ENCODE results near the gene ADISSP. TPM values are rescaled to one million over a fixed set of nuclear protein-coding genes. Genes with fewer than 3 reads are reported as not detected.

ADISSP gene
- total RNA-seq, 1 donor from 2014 or later, result 14.4 TPM

DNA sequence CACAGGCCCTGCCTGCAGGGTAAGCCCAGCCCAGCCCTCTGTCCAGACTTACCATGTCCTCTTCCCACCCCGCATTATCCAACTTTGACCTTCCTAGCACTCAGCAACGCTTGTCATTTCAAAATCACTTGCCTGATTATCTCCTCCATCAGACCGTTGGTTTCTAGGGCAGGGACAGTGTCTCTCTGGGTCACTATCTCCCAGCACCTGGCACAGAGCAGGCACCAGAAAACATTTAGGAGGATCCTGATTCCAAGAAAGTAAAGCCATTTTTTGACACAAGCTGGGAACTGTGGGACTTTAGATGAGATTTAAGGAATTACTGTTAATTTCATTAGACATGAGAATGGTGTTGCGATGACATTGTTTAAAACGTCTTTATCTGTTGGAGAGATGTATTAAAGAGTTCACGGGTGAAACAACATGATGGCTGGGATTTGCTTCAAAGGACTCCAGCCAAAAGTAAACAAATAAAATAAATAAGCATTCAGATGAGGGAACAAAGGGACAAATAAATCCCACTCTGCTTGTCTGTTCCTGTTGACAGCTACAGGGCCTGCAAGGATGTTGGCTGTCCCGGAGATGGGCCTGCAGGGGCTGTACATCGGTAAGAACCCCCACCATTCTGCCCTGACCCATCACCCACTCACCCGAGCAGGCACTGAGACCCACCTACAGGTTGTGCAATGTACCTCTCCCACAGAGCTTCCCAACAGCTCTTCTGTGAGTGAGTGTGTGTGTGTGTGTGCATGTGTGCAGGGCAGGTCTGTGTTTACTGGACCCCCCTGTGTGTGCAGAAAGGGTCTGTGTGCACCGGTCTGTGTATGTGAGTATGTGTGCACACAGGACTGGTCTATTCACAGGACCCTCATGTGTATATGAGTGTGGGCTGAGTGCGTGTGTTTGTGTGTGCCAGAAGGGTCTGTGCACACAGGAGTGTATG is 29.2 kb downstream of the ADISSP start:
- DNase-seq, result no peak

DNA sequence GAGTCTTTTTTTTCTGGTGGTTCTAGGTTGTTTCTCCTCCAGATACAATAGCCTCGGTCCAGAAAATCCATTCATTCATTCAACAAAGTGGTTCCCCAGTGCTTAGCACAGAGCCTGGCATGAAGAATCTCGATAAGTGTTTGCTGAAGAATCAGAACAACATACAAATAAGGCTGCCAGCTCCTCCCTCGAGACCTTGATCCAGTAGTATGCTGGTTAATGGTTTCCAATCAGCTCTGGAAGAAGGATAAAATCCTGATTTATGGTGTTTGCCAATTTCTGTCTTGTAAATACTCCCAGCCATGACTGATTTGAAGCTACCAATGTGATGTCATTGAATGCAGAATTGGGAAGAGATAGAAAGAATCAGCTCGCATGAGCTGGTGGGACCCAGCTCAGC is 31.8 kb downstream of the ADISSP start:
- no peak for DNase-seq

DNA sequence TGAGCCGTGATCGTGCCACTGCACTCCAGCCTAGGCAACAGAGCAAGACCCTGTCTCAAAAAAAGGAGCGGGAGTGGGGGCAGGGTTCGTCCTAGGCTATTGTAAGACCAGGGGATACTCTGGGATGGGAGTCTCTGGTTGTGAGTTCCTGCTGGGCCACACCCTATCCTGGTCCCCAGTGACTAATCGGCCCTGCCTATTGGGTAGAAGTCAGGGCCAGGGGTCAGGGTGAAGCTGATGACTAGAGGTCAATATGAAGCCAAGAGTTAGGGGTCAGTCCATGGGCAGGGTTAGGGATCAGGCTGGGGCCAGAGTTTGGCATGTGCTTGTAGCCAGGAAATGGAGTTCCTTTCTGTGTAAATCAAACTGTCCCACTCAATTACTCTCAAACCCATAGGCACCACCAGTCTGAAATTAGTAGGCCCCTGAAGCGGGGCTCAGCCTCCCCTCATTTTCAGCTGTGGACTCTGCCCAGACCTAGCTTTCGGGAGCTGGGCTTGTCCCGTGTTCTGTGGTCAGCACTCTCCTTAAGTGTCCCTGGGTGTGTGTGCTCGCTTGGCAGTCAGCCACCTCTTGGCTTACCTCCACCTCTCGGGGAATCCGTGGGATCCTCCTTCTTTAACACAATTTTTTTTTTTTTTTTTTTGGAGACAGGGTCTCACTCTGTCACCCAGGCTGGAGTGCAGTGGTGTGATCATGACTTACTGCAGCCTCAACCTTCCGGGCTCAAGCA is 33.3 kb downstream of the ADISSP start:
- DNase-seq, result no peak

DNA sequence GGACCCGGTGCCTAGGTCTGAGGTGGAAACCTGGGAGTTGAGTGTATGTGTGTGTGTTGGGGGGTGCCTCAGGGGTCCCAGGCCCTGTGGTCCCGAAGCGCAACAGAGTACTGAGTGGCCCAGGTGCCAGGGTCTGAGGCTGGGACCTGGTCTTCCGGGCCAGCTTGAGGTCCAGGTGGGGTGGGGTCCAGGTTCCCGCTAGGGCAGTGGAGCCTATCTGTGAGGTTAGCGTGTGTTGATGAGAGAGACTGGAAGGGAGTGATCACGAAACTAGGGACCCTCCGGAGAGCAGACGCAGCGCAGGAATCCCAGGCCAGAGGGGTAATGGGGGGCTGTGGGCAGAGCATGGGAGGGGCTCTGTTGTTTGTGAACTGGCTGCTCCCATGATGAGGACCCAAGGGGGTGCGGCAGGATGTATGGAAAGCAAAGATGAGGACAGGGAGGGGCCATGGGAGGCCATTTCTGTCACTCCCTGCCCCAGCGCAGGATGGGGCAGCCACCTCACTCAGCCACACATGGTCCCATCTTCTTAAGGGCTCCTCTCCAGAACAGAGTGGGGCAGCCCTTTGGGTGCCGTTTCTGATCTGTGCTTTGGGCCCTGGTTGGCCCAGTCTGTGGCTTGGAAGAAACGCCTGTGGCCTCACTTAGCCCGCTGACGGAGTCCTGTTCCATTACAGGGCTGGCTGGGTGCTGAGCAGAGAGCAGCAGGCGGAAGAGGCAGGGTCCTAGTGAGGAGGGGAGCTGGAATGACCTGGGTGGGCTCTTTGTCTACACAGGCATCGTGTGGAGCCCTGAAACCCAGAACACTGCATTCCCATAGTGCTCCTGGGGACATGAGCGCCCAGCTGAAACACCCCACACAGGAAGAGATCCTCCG is 34.2 kb downstream of the ADISSP start:
- DNase-seq, result no peak

DNA sequence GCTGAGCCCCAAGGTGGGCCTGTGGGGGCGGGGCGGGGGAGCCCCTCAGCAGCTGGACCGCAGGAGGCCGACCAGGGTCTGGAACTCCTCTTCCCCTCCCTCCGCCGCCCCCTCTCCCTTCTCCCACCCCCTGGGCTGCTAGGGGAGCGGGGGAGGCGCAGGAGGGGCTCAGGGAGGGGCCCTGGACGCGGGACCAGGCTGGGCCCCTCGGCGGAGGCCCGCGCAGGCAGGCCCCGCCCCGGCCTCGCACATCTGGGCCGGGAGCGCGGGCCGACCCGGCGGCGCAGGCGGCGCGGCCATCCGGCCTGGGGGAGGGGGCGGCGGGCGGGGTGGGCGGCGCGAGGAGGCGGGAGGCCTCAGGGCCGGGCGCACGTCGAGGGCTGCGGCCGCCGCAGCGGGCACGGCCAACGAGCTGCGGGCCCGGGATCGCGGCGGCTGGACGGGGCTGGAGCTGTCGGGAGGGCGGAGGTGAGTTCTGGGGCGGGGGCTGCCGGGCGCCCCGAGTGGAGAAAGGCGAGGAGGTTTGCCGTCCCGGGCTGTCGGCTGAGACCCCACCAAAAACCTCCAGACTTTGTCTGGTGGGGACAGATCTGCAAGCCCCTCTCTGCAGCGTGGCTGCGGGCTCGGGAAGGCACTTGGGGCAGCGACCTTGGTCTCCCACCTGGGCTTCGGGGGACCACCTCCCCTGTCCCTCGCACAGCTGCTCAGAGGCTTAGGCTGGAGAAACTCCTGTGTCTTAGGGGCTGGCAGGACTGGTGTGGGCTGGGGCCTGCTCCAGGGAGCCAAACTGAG is 35.0 kb downstream of the ADISSP start, which contains the start of gene HSPA12B:
TSS of gene HSPA12B (plus strand) at position 359 of the 792 bp plus-strand sequence. CDS start 5,990 bp downstream, outside the sequence.
- DNase-seq, result no peak

DNA sequence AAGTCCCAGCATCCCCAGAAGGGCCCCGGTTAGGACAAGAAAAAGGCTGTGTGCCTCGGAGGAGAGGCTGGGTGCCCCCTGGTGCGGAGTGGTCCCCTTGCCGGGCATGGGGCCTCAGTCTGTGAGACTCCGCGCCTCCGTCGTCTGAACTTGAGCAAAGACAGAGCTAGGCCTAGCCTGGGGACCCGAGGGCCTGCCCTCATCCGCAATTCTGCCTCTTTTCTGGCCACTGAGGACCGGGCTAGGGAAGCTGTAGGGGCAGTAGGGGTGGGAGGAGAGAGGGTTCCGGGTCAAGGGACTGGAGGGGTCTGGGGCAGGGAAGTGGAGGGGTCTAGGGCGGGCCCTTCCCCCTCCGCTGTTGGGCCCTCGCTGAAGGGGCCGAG is 35.6 kb downstream of the ADISSP start:
- DNase-seq, result no peak

DNA sequence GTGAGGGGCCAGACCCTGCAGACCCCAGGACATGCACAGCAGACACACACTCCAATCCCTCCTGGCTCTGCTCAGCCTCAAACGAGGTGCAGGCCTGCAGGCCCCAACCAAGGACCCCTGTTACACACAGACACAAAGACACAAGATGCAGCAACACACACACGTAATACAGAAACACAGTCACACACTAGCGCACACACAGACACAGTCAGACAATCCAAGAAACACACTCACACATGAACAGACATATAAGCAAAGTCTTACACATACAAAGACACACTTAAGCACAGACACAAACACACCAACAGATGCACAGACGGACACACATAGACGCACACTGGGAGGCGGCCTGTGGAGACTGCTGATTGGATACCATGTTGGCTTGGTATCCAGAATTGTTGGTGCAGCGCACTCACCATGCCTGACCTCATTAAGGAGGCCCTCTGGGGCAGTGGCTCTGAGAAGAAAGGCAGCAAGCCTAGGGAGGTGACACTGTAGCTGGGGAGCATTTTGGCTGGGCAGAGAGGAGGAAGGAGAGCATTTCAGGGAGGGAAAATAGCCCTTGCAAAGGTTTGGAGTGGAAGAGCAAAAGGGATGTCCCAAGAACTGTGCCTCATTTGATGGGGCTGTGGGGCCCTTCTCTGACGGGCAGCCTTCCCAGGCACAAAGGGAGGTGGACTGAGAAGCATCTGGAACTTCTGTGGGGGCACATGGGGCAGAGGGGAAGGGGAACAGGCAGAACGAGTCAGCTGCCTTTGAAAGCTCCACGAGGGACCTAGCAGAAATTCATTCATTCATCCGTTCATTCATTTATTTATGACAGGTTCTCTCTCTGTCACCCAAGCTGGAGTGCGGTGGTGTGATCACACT is 36.5 kb downstream of the ADISSP start:
- DNase-seq, result no peak

DNA sequence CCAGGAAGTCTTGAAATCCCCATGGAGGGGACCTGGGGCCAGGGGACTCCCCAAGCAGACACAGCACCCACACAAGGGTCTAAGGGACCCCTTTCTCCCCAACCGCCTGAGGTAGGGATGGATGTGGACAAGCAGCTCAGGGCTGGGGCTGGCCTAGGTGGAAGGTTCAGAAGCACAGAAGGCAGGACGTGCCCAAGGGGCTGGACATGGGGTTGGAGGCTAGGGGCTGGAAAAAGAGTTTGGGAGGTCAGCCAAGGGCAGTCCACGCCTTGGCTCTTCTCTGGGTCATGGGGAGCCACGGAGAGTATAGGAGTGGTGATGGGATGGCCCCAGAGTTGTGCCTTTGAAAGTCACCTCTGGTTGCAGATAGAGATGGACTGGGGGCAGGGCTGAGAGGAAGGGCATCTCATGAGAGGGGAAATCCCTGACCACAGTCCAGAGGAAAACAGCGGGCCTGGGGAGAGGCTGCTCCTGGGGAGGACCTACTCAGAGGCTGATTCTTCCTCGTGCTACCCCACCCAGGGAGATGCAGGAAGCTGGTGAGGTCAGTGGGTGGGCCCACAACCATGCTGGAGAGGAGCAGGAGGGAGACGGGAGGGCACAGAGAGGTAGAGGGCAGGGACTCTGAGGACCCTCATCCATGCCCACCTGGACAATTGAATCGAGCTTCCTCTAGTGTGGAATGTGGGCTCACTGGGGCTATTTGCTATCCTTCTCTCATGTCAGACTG is 37.6 kb downstream of the ADISSP start:
- no peak for DNase-seq

DNA sequence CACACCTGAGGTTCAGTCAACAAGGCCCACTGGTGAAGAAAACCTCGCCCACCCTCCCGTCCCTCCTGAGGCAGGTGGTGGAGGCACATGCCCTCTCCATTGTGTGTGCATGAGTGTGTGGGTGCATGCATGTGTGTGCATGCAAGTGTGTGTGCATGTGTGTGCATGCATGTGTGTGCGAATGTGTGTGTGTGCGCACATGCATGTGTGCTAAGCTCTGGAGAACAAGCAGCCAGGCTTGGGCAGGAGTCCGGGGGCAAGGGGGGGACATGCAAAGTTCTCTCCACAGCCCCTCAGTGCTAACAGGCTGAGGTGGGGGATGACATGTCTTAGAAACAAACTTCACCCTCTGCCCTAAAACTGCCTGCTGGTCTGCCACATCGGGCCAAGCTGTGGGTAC is 38.2 kb downstream of the ADISSP start:
- DNase-seq, result no peak

DNA sequence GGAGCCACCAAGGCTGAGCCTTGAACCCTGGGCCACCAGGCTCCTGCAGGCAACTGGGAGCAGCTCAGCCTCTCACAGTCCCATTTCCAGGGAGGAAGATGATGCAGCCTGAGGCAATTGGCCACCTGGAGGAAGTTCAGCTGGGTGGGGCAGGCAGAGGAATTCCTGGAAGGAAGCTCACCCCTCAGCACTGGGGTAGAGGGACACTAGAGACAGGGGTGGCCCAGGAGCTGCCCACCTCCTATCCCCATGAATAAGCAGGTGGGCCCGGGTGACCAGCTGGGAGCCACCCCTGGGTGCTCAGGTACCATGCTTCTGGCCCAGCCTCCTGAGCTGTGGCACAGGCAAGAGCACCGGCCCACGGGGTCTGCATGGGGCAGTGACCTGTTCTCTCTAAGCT is 38.7 kb downstream of the ADISSP start:
- no peak for DNase-seq

DNA sequence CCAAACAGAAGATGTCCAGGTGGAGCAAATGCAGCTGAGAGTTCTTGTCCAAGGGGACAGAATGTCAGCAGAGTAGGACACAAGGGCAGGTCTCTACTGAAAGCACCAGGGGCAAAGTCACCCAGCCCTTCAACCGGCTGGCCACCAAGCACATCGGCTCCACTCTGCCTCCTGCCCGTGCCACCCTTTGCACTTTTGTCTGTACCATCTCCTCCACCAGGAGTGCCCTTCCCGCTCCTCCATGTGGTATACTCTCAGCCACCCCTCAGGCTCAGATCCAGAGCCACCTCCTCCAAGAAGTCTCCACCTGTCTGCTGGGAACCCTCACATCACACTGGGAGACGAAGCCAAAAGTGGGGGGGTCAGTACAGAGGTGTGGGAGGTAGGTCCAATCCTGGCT is 39.2 kb downstream of the ADISSP start:
- no peak for DNase-seq

DNA sequence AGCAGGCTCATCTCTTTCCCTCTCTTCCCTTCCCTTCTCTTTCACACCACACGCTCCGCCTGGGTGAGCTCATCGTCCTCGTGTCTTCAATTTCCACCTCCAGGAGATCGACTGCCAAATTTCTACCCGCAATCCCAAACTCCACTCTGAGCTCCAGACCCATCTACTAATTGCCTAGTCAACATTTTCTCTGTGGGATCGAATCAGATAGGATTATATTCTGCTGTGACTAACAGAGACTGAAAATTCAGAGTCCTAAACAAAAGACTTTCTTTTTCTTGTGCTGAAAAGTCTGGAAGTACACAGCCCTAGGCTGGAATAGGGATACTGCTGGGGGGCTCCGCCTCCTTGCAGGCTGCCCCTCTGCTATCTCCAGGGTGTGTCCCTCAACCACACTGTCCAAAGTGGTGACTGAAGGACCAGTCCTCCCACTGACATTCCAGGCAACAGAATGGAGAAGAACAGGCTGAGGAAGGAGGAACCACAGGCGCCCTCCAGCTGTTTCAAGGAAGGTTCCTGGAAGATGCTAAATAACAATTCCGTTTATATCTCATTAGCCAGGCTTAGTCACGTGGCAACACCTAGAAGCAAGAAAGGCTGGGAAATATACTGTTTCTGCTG is 40.0 kb downstream of the ADISSP start:
- DNase-seq, result peak; percentile 49

DNA sequence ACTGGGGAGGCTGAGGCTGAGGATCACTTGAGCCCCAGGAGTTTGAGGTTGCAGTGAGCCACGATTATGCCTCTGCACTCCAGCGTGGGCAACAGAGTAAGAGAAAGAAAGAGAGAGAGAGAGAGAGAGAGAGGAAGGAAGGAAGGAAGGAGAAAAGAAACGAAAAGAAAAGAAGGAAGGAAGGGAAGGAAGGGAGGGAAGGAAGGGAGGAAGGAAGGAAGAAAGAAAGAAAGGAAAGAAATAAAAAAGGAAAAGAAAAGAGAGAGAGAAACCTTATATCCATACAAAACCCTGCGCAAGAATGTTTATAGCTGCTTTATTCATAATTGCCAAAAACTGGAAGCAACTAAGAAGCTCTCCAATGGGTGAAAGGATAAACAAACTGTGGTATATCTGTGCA is 43.2 kb downstream of the ADISSP start:
- no peak for DNase-seq

DNA sequence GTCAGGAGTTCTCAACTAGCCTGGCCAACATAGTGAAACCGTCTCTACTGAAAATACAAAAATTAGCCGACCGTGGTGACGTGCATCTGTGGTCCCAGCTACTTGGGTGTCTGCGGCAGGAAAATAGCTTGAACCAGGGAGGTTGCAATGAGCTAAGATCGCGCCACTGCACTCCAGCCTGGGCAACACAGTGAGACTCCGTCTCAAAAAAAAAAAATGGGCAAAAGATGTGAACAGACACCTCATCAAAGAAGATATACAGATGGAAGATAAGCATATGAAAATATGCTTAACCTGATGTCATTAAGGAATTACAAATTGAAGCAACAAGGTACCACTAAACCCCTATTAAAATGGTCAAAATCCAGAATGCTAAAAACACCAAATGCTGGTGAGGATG is 44.3 kb downstream of the ADISSP start:
- DNase-seq, result no peak

DNA sequence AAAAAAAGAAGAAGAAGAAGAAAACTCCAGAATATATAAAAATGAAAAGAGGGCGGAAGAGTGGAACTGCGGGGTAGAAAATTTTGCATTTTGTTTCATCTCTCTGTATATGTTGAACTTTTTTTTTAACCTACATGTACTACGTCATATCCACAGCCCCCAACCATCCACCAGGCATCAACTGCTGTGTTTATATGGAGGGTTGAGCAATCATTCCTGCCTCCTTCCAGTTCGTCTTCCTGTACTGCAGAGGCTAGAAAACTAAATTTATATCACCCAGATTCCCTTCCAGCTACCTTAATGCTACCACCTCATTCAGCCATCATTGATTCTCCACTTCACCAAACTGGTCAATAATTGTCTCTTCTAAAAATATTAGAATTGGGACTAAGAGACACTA is 45.6 kb downstream of the ADISSP start:
- DNase-seq, result no peak

DNA sequence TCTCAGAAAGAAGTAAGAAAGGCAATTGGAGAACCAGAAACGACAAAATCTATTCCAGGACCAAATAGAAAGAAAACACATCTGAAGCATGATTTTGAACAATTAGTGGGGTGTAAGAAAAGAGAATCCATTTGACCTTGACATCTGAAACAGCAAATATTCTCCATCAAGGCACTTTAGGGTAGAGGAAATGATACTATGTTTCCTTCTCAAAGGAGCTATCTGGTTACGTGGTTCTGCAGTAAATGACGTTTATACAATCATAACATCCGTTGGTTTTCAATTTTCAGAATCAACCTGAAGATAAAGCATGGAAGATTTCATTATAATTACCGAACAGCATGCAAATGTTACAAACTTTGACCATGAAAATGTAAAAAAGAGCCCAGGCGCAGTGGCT is 46.9 kb downstream of the ADISSP start:
- DNase-seq, result no peak

DNA sequence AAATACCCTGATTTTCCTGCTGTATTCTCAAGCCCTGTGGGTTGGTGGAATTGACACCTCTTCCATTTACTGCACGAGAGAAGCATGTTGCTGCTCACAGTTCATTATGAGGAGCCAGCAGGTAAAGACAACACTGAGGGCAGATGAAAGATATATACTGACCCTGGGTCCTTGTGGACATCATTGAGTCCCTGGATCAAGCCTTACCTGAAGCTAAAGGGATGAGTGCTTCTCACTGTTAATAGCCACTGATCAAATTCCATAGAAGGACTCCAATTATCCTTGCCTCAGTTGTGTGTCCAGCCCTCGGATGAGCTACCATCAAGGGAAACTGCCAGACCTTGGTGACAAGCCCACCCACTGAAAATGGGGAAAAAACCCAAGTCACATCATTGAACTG is 47.5 kb downstream of the ADISSP start:
- DNase-seq, result no peak

DNA sequence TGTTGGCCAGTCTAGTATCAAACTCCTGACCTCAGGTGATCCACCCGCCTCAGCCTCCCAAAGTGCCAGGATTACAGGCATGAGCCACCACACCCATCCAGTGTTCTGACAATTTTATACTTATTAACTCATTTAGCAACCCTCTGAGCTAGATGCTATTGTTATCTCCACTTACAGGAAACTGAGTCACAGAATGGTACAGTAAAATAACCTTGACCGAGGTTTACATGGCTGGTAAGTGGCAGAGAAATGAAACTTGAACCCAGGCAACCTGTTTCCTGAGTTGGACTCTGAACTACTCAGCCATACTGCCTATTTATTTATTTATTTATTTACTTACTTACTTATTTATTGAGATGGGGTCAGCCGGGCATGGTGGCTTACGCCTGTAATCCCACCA is 48.5 kb downstream of the ADISSP start:
- DNase-seq, result no peak

DNA sequence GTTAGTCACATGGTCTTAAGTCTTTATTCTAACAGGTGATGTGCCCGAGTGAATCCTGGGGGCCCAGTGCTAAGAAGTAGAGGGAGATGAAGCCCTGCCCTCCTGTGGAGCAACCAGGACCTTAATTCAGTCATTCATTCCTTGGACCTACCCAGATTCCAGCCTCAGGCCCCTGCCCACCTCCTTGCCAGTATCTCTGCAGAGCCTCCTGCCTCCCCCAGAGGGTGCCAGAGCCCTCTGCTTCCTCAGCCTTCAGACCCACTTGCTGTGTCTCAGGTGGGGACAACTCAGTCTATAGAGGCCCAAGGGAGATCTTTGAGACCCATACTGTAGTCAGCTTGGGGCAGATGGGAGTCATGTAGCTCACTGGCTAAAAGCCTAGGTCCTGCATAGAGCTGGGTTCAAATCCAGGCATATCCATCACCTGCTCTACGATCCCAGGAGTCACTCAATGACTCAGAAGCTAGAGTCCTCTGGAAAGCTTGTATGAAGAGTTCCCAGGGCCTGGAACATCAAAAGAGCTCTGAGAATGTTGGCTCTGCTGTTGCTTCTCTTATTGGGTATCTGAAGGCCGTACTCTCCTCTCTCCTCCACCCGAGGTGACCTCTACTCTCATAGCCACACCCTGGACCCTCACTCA is 51.2 kb downstream of the ADISSP start:
- DNase-seq, result no peak

Data from skin of body (tissue), 2 donors.